NCI-H69 (cell line): ENCODE measurements around the gene DPF3.

Experiments used
- DNase-seq: peaks from one replicate; lab custom pipeline; 2025; lab: John Stamatoyannopoulos, UW

The DPF3 gene

GRCh38 chr14:72599579-72600470 is 294.1 kb downstream of the DPF3 start:
- peak; percentile 17 for DNase-seq

GRCh38 chr14:72598306-72598705 is 295.6 kb downstream of the DPF3 start:
- no peak for DNase-seq

- DNase-seq = no peak
Observed at GRCh38 chr14:72597252-72598233, 296.4 kb downstream of the DPF3 start.

- no peak for DNase-seq
Observed at GRCh38 chr14:72595152-72595862, 298.6 kb downstream of the DPF3 start.

GRCh38 chr14:72594099-72594901 is 299.6 kb downstream of the DPF3 start:
- DNase-seq = no peak

GRCh38 chr14:72591391-72591790 is 302.5 kb downstream of the DPF3 start:
- no peak for DNase-seq

- no peak for DNase-seq
Observed at GRCh38 chr14:72590577-72590976, 303.3 kb downstream of the DPF3 start.

GRCh38 chr14:72589652-72590051 is 304.2 kb downstream of the DPF3 start:
- DNase-seq = no peak

- no peak for DNase-seq
Observed at GRCh38 chr14:72588521-72588920, 305.4 kb downstream of the DPF3 start.

- DNase-seq = no peak
Observed at GRCh38 chr14:72583316-72584272, 310.3 kb downstream of the DPF3 start.

GRCh38 chr14:72582582-72582981 is 311.3 kb downstream of the DPF3 start:
- DNase-seq = no peak

GRCh38 chr14:72578514-72578913 is 315.4 kb downstream of the DPF3 start:
- no peak for DNase-seq

GRCh38 chr14:72577521-72577920 is 316.4 kb downstream of the DPF3 start:
- no peak for DNase-seq

- DNase-seq = no peak
Observed at GRCh38 chr14:72576258-72576657, 317.6 kb downstream of the DPF3 start.

- DNase-seq = no peak
Observed at GRCh38 chr14:72574715-72575114, 319.2 kb downstream of the DPF3 start.

- DNase-seq = no peak
Observed at GRCh38 chr14:72573725-72574417, 320.0 kb downstream of the DPF3 start.
